ENCODE results near the gene NDUFS7. TPM values are rescaled to one million over a fixed set of nuclear protein-coding genes. Genes with fewer than 3 reads are reported as not detected.

Gene NDUFS7
- total and polyA plus RNA-seq, 4 experiments from 2014 or later, result 68.6 to 193 (median 127) TPM

DNA sequence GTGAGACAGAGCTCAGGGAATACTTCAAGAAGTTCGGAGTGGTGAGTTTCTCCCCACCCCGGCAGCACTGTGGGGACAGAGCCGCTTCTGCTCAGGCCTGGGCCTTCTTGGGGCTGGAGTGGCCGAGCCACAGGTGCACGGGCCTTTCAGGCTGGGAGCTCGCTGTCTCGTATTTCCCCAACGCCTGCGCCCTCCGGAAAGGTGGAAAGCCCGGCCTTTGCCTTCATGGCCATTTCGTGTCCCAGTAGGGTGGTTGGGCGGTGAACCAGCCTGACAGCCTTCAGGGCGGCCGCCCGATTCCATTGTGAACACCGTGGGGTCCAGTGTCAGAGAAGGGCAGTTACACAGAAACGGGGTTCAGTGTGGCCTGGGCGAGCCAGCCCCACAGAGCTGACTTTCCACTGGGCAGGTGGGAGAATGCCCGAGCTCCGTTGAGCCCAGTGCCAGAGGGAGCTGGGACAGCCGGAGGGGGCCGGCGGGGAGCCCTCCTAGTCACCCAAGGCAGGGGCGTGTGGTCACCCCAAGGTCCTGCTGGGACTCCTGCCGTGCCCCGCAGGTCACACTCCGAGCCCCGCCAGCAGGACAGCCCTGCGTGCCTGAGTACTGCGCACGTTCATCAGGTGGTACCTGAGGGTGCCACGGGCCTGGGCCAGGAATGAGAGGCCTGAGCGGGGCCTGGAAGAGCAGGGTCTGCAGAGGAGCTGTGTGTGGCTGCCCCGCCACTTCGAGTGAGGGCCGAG is 37.7 kb downstream of the NDUFS7 start:
- no peak overlapping the region for H3K27ac ChIP-seq (ENCODE audit: low read depth, low read length)
- peaks cover 13% of the 10 kb centered on the region for H3K4me1 ChIP-seq (ENCODE audit: insufficient read depth, low read length)
- no peak overlapping the region for H3K4me3 ChIP-seq (ENCODE audit: low read length in 2 of 2)
- H3K4me1 Mint-ChIP-seq, result peaks cover 10 to 26% (median 14%) of the 10 kb centered on the region in 4 donors
- H3K9me3 Mint-ChIP-seq, result peaks cover 0 to 7% (median 0%) of the 10 kb centered on the region in 8 donors
- intact Hi-C loops (cut with micrococcal nuclease), result no loop called here
- peaks cover 84% of the 10 kb centered on the region for H3K36me3 ChIP-seq (ENCODE audit: insufficient read depth, low read length)
- H3K27me3 ChIP-seq (ENCODE audit: insufficient read depth, low read length), result no peaks in the 10 kb centered on the region
- CTCF ChIA-PET (ENCODE audit: partially characterized antibody), result no interaction called here
- POLR2A ChIA-PET (ENCODE audit: partially characterized antibody), result interaction anchor here (2.0 kb wide), 1 partner anchor 13 kb away, joined by 5 read pairs; no protein-coding TSS in a partner anchor
- H3K4me3 Mint-ChIP-seq, result no peak overlapping the region
- peak overlapping the region in 1 of 7 donors; percentile 18 for H3K27ac Mint-ChIP-seq
- no peaks in the 10 kb centered on the region for H3K27me3 Mint-ChIP-seq
- no peak for DNase-seq
- no peaks in the 10 kb centered on the region for H3K9me3 ChIP-seq (ENCODE audit: control insufficient read depth in 1 of 2, low read length in 2 of 2)
- H3K36me3 Mint-ChIP-seq, result peaks cover 32 to 52% of the 10 kb centered on the region in 2 donors

DNA sequence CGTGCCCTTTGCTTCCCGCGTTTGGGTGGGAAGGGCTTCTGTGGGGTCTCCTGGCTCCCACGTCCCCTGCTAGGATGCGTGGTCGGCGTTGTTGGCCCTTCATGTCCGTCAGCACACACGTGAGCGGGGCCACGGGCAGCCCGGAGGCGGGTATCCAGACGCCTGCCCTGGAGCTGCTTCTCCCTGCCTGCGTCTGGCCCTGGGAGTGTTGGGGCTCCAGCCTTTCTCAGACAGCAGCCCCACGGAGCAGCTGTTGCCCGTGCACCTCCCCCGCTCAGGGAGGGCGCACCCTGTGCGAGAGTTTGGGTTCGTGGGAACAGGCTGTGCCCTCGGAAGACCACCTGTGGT is 38.2 kb downstream of the NDUFS7 start:
- Histone ChIP-seq H3K9me3 (ENCODE audit: control insufficient read depth in 1 of 2, low read length in 2 of 2) (no peaks in the 10 kb centered on the region), H3K4me3 (ENCODE audit: low read length in 2 of 2) (no peak overlapping the region), H3K36me3 (ENCODE audit: insufficient read depth, low read length) (peaks cover 85% of the 10 kb centered on the region), H3K27me3 (ENCODE audit: insufficient read depth, low read length) (no peaks in the 10 kb centered on the region), H3K4me1 (ENCODE audit: insufficient read depth, low read length) (peaks cover 8% of the 10 kb centered on the region), H3K27ac (ENCODE audit: low read depth, low read length) (no peak overlapping the region)
- H3K27ac Mint-ChIP-seq, result no peak overlapping the region
- POLR2A ChIA-PET (ENCODE audit: partially characterized antibody), result interaction anchor here (1.6 to 2.0 kb wide), 2 partner anchors 13 to 153 kb away, joined by 4 to 5 read pairs; partner anchors contain the start of gene CIRBP
- CTCF ChIA-PET (ENCODE audit: partially characterized antibody), result no interaction called here
- intact Hi-C loops (cut with micrococcal nuclease), result no loop called here
- peaks cover 32 to 52% of the 10 kb centered on the region in 2 donors for H3K36me3 Mint-ChIP-seq
- no peak for DNase-seq
- H3K4me1 Mint-ChIP-seq, result peaks cover 6 to 21% (median 12%) of the 10 kb centered on the region in 4 donors
- H3K27me3 Mint-ChIP-seq, result no peaks in the 10 kb centered on the region
- peaks cover 0 to 7% (median 0%) of the 10 kb centered on the region in 8 donors for H3K9me3 Mint-ChIP-seq
- H3K4me3 Mint-ChIP-seq, result no peak overlapping the region

DNA sequence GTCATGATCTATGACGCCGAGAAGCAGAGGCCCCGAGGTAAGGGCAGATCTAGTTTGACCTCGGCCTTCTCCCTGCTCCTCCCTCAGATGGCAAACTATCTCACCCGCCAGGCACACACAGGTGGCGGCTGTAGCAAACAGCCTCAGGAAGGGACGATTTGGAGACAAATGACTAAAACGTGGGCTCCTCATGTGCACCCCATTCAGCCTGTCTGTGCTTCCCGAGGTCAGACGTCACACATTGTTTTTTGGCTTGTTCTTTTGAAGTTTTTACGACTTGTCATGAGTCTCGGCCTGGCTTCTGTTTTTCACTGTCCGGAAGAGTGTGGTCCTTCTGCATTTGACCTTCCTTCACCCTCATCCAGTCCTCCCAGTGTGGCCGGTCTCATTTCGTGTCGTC is 38.7 kb downstream of the NDUFS7 start:
- Histone ChIP-seq H3K36me3 (ENCODE audit: insufficient read depth, low read length) (peaks cover 81% of the 10 kb centered on the region), H3K27ac (ENCODE audit: low read depth, low read length) (no peak overlapping the region), H3K27me3 (ENCODE audit: insufficient read depth, low read length) (no peaks in the 10 kb centered on the region), H3K9me3 (ENCODE audit: control insufficient read depth in 1 of 2, low read length in 2 of 2) (no peaks in the 10 kb centered on the region), H3K4me3 (ENCODE audit: low read length in 2 of 2) (no peak overlapping the region), H3K4me1 (ENCODE audit: insufficient read depth, low read length) (peaks cover 4% of the 10 kb centered on the region)
- CTCF ChIA-PET (ENCODE audit: partially characterized antibody), result no interaction called here
- no peaks in the 10 kb centered on the region for H3K27me3 Mint-ChIP-seq
- H3K36me3 Mint-ChIP-seq, result peaks cover 31 to 50% of the 10 kb centered on the region in 2 donors
- intact Hi-C loops (cut with micrococcal nuclease), result no loop called here
- H3K4me3 Mint-ChIP-seq, result no peak overlapping the region
- no peak for DNase-seq
- H3K4me1 Mint-ChIP-seq, result peaks cover 4 to 17% (median 9%) of the 10 kb centered on the region in 4 donors
- no peak overlapping the region for H3K27ac Mint-ChIP-seq
- peaks cover 0 to 7% (median 0%) of the 10 kb centered on the region in 8 donors for H3K9me3 Mint-ChIP-seq
- POLR2A ChIA-PET (ENCODE audit: partially characterized antibody), result interaction anchor here (1.6 kb wide), 1 partner anchor 153 kb away, joined by 4 read pairs; the partner anchor contains the start of gene CIRBP

DNA sequence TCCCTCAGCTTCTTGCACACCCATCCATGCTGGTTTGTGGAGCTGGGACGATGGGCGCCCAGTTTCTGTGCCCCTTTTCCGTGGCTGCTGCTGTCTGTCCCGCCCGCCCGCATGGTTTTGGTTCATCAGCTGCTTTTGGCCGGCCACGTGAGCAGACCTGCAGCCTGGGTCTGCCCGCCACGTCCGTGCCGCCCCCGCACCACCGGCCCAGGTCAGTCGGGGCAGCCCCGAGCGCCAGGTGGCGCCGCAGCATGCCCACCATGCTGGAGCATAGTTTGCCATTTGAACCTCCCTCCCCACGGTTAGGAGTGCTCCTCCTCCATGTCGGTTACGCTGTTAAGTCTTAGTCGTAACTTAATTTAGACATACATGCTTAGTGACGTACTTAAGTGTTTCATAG is 39.2 kb downstream of the NDUFS7 start:
- POLR2A ChIA-PET (ENCODE audit: partially characterized antibody), result interaction anchor here (1.6 kb wide), 1 partner anchor 154 kb away, joined by 4 read pairs; the partner anchor contains the start of gene CIRBP
- peaks cover 28 to 51% of the 10 kb centered on the region in 2 donors for H3K36me3 Mint-ChIP-seq
- intact Hi-C loops (cut with micrococcal nuclease), result no loop called here

DNA sequence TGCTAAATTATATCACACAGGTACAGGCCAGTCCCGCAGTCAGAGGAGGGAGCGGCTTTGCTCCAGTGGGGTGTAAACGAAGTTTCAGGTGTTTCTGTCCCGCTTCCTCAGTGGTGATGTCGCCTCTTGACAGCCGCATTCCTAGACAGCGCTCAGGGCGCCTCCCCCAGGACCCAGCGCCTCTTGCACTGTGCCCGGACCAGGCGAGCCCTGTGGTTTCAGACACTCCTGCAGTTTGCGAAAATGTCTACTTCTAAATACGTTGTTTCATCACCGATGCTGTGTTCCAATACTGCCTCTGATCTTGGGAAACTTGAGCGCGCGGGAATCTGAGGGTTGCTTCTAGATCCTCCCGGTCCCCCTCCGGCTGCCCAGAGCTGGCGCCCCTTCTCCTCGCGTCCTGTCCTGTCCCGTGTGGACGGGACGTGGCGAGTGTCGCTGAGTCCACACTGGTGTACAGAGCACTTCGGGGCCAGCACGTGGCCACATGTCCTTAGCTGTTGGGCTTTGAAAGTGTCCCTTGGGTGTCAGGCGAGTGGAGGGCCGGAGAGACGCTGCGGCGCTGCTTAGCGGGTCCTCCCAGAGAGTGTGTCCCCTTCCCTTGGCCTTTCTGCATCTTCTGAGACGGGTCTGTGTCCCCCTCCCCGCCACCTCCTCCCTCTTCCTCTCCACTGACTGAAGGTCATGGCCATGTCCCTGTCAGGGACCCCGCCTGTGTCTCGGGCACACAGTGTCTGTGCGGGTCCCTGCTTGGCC is 39.9 kb downstream of the NDUFS7 start:
- Histone ChIP-seq H3K9me3 (ENCODE audit: control insufficient read depth in 1 of 2, low read length in 2 of 2) (no peaks in the 10 kb centered on the region), H3K27me3 (ENCODE audit: insufficient read depth, low read length) (no peaks in the 10 kb centered on the region), H3K27ac (ENCODE audit: low read depth, low read length) (no peak overlapping the region), H3K4me3 (ENCODE audit: low read length in 2 of 2) (no peak overlapping the region), H3K4me1 (ENCODE audit: insufficient read depth, low read length) (no peaks in the 10 kb centered on the region), H3K36me3 (ENCODE audit: insufficient read depth, low read length) (peaks cover 79% of the 10 kb centered on the region)
- Mint-ChIP-seq H3K4me1 (peaks cover 0 to 13% (median 5%) of the 10 kb centered on the region in 4 donors), H3K4me3 (no peak overlapping the region), H3K9me3 (peaks cover 0 to 7% (median 0%) of the 10 kb centered on the region in 8 donors), H3K36me3 (peaks cover 28 to 50% of the 10 kb centered on the region in 2 donors), H3K27me3 (no peaks in the 10 kb centered on the region), H3K27ac (peak overlapping the region in 2 of 7 donors; percentile 2 to 54)
- POLR2A ChIA-PET (ENCODE audit: partially characterized antibody), result interaction anchor here (1.6 kb wide), 1 partner anchor 154 kb away, joined by 4 read pairs; the partner anchor contains the start of gene CIRBP
- CTCF ChIA-PET (ENCODE audit: partially characterized antibody), result no interaction called here
- DNase-seq, result no peak
- intact Hi-C loops (cut with micrococcal nuclease), result no loop called here

More for the DNA sequence above, 39.2 kb downstream of the NDUFS7 start:
- peak overlapping the region in 1 of 8 donors; percentile 42 for H3K4me3 Mint-ChIP-seq
- H3K4me1 Mint-ChIP-seq, result peaks cover under 1 to 13% (median 5%) of the 10 kb centered on the region in 4 donors
- peaks cover 0 to 7% (median 0%) of the 10 kb centered on the region in 8 donors for H3K9me3 Mint-ChIP-seq
- H3K9me3 ChIP-seq (ENCODE audit: control insufficient read depth in 1 of 2, low read length in 2 of 2), result no peaks in the 10 kb centered on the region
- no peak for DNase-seq
- peaks cover 80% of the 10 kb centered on the region for H3K36me3 ChIP-seq (ENCODE audit: insufficient read depth, low read length)
- CTCF ChIA-PET (ENCODE audit: partially characterized antibody), result no interaction called here
- no peaks in the 10 kb centered on the region for H3K4me1 ChIP-seq (ENCODE audit: insufficient read depth, low read length)
- no peaks in the 10 kb centered on the region for H3K27me3 ChIP-seq (ENCODE audit: insufficient read depth, low read length)
- no peaks in the 10 kb centered on the region for H3K27me3 Mint-ChIP-seq
- no peak overlapping the region for H3K27ac ChIP-seq (ENCODE audit: low read depth, low read length)
- peak overlapping the region in 2 of 7 donors; percentile 41 to 54 for H3K27ac Mint-ChIP-seq
- no peak overlapping the region for H3K4me3 ChIP-seq (ENCODE audit: low read length in 2 of 2)

DNA sequence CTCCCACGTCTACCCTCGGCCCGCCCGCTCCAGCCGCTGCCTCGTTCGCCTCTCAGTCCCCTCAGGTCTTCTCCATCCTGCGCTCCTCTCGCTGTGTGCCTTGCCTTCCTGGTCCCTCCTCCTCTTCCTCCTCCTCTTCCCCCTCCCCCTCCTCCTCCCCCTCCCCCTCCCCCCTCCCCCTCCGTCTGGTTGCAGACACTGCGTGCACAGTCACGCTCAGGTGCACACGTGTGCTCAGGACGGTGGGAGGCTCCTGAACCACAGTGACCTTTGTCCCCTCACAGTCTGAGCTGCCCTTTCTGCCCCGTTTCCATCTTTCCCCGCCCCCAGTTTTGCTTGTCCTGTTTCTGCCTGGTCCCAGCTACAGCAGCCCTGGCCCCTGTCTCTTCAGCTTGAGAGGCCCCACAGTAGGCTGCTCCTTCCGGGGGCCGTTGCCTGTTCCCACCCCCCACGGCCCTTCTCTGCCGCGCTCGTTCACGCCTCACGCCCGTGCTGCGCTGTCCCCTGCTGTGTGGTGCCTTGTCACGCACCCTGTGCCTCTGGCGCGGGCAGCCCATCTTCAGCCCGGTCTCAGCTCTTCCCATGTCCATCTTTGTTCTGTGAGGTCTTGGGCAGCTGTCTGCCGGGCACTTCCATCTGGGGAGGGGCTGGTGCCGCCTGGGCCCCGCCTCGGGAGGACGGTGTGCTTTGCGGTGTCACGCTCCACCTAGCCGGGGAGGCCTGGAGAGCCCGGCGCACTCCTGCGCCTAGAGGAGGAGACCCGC is 40.7 kb downstream of the NDUFS7 start:
- no peak overlapping the region for H3K4me3 Mint-ChIP-seq
- peaks cover 23 to 45% of the 10 kb centered on the region in 2 donors for H3K36me3 Mint-ChIP-seq
- intact Hi-C loops (cut with micrococcal nuclease), result no loop called here
- no peaks in the 10 kb centered on the region for H3K27me3 Mint-ChIP-seq
- H3K27ac Mint-ChIP-seq, result peak overlapping the region in 2 of 7 donors; percentile 42 to 48
- H3K9me3 ChIP-seq (ENCODE audit: control insufficient read depth in 1 of 2, low read length in 2 of 2), result no peaks in the 10 kb centered on the region
- H3K27ac ChIP-seq (ENCODE audit: low read depth, low read length), result no peak overlapping the region
- ChIA-PET CTCF (ENCODE audit: partially characterized antibody) (no interaction called here), POLR2A (ENCODE audit: partially characterized antibody) (no interaction called here)
- no peaks in the 10 kb centered on the region for H3K27me3 ChIP-seq (ENCODE audit: insufficient read depth, low read length)
- peaks cover 75% of the 10 kb centered on the region for H3K36me3 ChIP-seq (ENCODE audit: insufficient read depth, low read length)
- H3K4me1 Mint-ChIP-seq, result peaks cover 0 to 13% (median 5%) of the 10 kb centered on the region in 4 donors
- peaks cover 0 to 7% (median 0%) of the 10 kb centered on the region in 8 donors for H3K9me3 Mint-ChIP-seq
- no peak overlapping the region for H3K4me3 ChIP-seq (ENCODE audit: low read length in 2 of 2)
- H3K4me1 ChIP-seq (ENCODE audit: insufficient read depth, low read length), result no peaks in the 10 kb centered on the region
- DNase-seq, result no peak

All from CD4-positive, alpha-beta memory T cell (primary cell).